Measurements from ENCODE around the gene CDR2.
"Not testable (repeated sequence)": the region's sequence is repeated elsewhere in the genome, so short reads cannot be mapped to it uniquely, and the experiment has no call there.

Gene CDR2

DNA sequence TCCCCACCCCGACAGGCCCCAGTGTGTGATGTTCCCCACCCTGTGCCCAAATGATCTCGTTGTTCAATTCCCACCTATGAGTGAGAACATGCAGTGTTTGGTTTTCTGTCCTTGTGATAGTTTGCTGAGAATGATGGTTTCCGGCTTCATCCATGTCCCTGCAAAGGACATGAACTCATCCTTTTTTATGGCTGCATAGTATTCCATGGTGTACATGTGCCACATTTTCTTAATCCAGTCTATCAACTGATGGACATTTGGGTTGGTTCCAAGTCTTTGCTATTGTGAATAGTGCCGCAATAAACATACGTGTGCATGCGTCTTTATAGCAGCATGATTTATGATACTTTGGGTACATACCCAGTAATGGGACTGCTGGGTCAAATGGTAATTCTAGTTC, 23.4 kb downstream of the CDR2 start:
- DNase-seq, result not testable (repeated sequence)

DNA sequence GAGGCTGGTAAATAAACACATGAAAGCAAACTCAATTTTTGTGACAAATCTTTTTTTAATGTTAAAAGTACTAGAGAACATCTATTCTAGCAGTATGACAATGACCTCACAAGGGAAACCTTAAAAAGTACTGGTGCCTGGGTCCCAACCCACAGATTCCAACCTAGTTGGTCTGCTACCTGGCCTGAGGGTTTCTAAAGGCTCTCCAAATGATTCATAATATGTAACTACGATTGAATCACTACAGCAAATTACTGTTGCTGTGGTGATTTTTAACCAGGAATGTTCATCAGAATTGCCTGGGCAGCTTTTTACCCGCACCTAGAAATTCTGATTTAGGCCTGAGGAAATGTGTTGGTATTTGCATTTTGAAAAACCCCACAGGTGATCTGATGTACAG, 26.1 kb downstream of the CDR2 start:
- no peak for DNase-seq

DNA sequence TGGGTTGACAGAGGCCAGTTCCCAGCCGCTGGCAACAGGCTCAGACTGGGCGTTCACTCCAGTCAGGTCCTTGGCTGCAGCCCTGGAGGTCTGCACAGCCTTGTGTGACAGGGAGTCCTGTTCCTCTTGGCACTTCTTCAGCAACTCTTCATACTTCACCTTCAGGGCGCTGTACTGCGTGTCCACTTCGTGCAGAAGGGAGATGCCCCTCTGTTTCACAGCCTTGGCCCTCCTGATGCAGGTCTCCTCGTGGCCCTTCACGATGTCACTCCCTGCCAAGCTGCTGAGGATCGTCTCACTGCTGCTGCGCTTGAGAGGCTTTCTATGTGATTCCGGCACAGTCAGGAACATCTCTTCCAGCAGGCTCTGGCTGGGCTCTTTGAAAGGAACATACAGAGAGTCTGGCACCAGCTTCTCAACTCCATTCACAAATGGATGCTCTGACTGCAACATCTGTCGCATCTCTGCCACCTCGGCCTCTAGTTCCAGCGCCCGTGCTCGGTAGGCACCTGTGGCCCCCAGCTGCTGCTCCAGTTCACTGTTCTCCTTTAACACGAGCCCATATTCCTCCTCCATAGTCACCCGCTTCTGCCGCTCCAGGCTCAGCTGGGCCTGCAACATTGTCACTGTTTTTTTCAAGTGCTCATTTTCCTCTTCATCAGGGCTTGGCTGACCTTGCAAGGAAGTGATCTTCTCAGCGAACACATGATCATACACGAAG, 27.2 kb downstream of the CDR2 start:
- no peak for DNase-seq

- no peak for DNase-seq
These were observed 27.9 kb downstream of the CDR2 start for GRCh38 chr16:22346483-22346882.

DNA sequence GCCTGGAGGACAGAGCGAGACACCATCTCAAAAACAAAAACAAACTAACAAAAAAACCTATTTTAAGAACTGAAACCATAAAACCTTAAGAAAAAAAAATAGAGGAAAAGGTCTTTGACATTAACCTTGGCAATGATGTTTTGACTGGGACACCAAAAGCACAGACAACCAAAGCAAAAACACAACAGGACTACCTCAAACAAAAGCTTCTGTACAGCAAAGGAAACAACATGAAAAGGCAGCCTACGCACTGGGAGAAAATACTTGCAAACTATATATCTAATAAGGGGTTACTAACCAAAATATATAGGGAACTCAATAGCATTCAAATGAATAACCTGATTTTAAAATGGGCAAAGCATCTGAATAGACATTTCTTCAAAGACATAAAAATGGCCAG, 32.3 kb downstream of the CDR2 start:
- no peak for DNase-seq

DNA sequence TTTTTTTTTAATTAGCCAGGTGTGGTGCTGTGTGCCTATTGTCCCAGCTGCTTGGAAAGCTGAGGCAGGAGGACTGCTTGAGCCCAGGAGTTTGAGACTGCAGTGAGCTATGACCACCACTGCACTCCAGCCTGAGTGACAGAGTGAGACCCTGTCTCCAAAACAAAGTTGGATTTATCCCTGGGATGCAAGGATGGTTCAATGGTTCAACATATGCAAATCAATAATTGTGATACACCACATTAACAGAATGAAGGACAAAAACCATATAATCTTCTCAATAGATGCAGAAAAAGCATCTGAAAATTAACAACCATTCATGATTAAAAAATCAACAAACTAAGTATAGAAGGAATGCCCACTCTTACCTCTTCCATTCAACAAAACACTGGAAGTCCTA, 33.5 kb downstream of the CDR2 start:
- no peak for DNase-seq

GRCh38 chr16:22337849-22338635, 36.4 kb downstream of the CDR2 start:
- DNase-seq, result no peak

DNA sequence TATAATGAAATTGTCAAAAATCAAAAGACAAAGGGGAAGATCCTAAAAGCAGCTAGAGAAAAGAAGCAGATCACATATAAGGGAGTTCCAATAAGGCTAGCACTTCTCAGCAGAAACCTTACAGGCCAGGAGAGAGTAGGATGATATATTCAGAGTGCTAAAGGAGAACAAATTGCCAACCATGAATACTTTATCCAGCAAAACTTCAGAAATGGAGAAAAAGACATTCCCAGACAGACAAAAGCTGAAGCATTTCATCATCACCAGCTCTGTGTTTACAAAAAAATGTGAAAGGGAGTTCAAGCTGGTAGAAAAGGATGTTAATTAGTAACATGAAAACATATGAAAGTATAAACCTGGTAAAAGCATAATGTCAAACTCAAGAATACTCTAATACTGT, 37.4 kb downstream of the CDR2 start:
- DNase-seq, result no peak

- no peak for DNase-seq
These were observed 37.8 kb downstream of the CDR2 start for GRCh38 chr16:22336581-22336980.

GRCh38 chr16:22335668-22336246, 38.7 kb downstream of the CDR2 start:
- DNase-seq, result no peak

DNA sequence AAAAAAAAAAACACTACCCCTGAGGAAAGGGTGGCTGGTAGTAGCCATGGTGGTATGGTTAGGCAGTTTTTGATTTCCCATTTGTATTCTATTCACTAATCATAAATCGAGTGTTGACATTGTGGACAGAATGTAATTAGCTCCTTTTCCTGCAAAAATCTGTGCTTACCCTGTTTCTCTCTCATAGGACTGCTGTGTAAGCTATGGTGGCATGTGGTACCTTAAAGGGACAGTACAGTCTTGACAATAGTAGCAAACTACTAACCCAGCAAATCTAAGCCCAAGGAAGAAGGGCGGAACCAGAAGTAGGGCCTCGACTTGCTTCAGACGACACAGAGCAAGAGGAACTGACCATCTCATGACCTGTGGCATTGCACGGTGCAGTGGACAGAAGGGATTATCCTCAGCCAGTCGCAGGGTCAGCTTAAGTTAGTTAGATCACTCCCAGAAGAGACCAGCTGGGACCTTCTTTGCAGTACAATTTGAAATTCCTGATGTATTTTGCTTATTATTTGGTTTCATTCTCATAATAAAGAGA, 40.9 kb downstream of the CDR2 start:
- no peak for DNase-seq

- DNase-seq, result no peak
These were observed 44.1 kb downstream of the CDR2 start for GRCh38 chr16:22330326-22330725.

DNA sequence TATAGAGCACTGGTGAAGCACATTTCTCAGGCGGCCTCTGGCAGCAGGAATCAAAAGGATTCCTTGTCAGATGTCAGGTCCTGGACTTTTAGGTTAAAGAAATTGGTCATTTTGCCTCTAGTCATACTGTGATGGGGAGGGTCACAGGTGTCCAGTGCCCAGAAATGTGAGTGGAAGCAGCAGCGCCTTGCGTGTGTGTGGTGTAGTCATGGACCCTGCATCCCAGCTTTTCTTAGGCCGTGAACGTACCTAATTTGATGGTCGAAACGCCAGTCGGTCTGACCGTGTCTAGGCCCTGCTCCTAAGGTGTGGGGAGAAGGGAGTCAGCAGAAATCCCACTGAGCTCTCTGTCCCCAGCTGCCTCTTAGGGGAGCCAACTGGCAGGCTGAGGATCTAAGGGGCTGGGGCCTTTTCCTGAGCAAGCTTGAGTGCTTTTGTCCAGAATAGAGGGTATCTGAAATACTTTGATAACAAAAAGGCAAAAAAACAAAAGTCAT, 45.2 kb downstream of the CDR2 start:
- no peak for DNase-seq

DNA sequence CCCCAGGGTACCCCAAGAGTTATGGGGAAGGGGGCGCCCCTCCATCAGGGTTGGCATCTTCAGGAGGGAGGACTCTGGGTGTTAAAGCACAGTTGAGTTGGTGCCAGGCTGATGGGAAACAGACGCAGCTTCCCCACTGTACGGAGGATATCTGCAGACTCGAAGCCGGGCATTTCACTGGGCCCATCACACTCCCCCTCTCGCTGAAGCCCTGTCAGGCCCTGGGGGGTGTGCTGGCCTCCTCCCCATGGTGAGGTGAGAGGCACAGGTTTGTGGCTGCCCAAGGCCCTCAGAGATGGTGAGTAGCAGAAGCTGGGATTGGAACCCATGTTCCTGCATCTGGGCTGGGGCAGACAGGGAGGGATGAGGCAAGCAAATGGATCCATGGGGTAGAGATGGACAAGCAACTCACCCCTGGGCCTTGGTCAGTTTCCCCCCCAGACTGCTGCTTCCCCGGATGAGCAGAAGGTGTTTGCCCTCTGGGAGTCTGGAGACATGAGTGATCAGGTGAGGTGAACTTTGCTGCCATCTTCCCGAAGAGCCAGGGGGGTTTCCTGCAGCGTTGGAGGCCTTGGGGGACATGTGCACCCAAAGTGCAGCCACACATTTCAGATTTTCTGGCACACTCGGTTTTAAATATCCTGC, 46.2 kb downstream of the CDR2 start:
- no peak for DNase-seq

- no peak for DNase-seq
These were observed 47.0 kb downstream of the CDR2 start for GRCh38 chr16:22327446-22327775.

GRCh38 chr16:22326771-22327445, 47.5 kb downstream of the CDR2 start:
- DNase-seq, result no peak

GRCh38 chr16:22326369-22326652, 48.1 kb downstream of the CDR2 start:
- no peak for DNase-seq

DNA sequence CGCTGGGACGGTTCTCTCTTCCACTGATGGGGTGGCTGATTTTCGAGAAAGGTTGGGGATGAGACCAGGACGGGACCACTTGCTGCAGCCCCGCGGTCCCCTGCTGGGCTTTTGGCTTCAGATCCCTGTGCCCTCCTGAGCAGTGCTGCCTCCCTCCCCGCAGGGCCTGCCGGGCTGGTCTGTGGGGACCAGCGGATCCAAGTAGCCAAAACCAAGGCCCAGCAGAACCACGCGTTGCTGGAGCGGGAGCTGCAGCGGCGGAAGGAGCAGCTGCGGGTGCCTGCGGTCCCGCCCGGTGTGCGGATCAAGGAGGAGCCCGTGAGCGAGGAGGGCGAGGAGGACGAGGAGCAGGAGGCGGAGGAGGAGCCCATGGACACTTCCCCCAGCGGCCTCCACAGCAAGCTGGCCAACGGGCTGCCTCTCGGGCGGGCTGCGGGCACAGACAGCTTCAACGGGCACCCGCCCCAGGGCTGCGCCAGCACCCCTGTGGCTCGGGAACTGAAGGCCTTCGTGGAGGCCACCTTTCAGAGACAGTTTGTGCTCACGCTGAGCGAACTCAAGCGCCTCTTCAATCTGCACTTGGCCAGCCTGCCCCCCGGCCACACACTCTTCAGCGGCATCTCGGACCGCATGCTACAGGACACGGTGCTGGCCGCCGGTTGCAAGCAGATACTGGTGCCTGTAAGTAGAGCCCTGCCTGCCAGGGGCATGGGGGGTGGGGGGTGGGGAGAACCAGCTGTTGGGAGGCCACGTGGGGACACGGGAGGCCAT, 48.6 kb downstream of the CDR2 start:
- no peak for DNase-seq

GRCh38 chr16:22324787-22325597, 49.4 kb downstream of the CDR2 start:
- no peak for DNase-seq

- no peak for DNase-seq
These were observed 50.2 kb downstream of the CDR2 start for GRCh38 chr16:22323959-22324786.

Measured in stimulated activated CD4-positive, alpha-beta T cell treated with anti-CD3 and anti-CD28 coated beads, Interleukin-1b, Interleukin-23, amount 100 ng/mL, for 48 hours (primary cell).